ENCODE measurements around the gene ACLY.
"Not testable (repeated sequence)": the region's sequence is repeated elsewhere in the genome, so short reads cannot be mapped to it uniquely, and the experiment has no call there.

Gene ACLY

DNA sequence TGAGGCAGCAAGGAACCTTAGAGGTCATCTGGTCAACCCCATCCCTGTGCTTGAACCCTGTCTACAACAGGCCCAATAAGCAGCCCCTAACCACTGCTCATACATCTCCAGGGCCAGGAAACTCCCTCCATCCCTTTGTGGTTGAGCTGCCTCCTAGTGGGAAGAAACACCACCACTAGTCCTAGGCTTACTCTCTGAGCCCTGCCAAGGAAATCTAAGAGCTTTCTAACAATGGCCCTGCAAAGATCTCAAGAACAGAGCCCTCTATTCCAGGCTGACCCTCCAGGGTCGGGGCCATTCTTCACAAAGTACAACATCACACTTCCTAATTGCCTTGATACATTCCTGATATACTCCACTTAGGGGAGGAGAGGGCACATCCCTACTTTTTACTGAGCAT, 5.8 kb downstream of the ACLY start:
- no peak for DNase-seq (ENCODE audit: low read depth in 2 of 2)

DNA sequence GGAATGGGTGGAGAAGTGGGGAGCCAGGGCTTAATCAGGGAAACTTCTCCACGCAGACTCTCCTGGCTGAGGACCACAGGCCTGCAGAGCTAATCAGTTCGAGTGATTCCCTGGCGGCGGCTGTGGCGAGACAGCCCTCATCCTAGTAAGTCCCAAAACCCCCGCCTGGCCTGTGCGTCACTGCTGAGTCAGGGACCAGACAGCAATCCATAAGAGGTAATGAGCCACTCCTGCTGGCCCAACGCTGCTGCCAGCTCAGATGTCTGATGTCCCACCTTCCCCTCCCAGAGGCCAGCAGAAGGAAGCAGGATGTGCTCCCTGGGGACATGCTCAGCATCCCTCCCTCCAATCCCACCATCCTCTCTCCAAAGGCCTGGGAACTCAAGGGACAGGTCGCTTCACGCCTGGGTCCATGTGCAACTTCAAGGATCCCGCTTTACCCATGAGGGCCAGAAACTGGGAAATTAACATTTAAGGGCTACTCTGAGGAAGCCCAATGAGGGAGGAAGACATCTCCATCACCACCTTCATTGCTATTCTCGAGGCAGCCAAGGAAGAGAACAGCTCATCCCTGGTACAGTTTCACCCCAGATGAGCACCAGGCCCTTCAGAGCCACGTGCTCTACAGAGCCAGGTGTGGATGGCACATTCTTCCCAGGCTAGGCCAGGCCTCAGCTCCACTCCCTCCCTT, 7.9 kb downstream of the ACLY start:
- DNase-seq (ENCODE audit: low read depth in 2 of 2), result no peak

DNA sequence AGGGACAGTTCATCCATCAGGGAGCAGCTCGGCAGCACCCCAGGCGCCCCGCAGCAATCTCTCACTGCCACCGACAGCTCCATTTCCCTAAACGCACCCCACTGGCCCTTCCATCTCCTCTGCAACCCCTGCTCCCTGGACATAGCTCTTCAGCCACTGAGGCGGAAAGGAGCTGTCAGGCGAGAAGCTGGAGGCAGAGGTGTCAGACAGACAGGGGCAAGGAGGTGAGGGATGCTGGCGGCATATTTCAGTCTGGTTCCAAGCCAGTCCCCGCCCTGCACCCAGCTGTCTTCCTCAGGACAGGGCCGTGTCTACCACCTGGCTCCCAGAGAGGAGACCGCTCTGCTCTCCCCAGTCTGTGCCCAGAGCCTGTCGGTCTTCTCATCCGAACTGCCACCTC, 9.7 kb downstream of the ACLY start:
- no peak for DNase-seq (ENCODE audit: low read depth in 2 of 2)

DNA sequence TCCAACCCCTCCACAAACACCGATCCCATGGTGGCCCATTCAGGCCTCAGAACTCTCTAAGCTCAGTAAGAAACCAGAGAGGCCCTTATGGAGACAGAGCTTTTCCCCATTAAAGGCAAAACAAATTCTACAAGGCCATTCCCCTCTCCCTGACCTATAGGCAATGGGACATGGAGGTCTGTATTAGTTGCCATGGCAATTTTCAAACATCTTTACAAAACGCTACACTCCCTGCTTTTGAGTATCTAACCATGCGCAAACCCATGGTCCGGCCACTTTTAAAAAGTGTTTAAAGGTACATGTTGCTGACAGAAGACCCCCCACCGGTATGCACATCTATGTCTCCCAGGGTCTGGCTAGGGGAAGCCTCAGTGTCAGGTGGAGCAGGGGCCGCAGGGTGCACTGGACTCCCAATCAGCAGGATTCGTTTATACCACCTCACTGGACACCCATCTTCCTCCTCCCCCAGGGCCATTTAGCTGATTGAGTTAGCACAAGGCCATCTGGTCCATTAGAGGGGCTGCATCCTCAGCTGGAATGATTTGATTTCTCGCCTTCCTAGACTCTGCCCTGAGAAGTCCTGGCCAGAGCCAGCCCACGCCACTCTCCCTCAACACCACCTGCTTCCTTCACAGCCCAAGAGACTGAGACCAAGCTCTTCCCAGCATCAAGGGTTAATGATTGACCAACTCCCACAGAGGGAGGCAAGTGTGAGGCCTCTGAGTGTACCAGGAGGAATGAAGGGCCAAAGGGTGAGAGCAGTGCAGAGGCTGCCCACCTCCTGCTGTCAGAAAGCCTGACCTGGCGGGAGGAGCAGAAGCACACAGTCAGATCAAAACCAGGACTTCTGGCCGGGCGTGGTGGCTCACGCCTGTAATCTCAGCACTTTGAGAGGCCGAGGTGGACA, 10.9 kb downstream of the ACLY start:
- no peak for DNase-seq (ENCODE audit: low read depth in 2 of 2)

DNA sequence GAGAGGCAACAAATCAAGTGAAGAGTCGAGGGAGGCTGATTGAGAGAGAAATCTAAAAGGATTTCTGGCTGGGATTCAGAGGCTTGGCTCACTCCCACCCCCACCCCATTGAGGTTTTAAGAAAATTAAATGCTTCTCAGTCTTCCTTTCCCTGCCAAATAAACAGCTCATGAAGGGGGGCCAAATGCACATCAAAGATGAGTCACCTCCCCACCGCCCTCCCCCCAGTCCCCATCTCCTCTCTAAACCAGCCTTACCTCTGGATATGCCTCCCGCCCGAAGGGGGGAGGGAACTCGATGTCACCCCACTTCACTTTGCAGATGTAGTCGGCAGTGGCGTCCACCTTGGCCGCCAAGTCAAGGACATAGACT, 11.6 kb downstream of the ACLY start:
- no peak for DNase-seq (ENCODE audit: low read depth in 2 of 2)

DNA sequence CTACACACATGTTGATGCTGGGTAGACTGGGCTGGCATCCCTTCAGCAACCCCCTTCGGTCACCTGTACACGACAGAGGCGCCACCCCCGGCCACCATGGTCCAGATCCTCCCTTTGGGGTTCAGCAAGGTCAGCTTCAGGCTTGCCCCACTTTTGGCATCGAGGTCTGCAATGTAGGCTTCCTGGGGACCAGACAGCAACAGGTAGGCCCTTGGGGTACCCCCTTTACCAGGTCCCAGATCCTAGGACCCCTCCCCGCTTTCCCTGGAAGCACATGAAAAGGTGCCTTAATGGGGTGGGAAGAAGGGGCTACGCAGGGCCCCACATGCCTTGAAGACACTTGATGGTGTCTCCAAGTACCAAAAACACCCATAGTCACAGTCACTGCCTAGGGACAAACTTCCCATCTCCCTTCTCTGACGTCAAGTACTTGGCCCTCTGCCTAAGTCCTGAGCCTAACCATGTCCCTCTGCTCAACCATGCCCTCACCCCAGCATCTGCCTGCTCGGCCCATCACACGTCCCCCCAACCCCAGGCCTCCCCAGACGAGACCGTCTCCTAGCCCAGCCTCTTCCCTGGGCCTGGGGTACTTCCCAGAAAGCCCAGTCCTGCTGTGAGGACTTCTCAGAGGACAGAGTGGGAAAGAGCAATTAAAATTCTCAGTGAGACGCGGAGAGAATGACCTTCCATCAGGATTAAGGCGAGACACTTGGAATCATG, 12.1 kb downstream of the ACLY start:
- DNase-seq (ENCODE audit: low read depth in 2 of 2), result no peak

DNA sequence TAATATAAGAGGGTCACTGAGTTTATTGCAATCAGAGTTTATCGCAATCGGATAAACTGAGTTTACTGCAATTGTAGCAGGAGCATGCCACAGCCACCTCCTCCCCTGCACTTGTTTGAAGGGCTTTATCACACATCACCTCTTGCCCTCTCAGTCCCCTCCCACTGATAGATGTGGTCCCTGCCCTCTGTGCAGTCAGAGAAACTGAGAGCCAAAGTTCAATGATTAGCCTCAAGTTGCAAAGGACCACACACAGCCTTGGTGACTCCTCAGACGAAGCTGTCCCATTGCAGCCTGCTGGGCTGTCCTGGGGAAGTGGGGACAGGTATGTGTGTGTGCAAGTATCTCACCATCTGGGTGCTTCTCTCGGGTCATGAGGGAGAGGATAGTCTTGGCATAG, 13.6 kb downstream of the ACLY start:
- DNase-seq (ENCODE audit: low read depth in 2 of 2), result no peak

DNA sequence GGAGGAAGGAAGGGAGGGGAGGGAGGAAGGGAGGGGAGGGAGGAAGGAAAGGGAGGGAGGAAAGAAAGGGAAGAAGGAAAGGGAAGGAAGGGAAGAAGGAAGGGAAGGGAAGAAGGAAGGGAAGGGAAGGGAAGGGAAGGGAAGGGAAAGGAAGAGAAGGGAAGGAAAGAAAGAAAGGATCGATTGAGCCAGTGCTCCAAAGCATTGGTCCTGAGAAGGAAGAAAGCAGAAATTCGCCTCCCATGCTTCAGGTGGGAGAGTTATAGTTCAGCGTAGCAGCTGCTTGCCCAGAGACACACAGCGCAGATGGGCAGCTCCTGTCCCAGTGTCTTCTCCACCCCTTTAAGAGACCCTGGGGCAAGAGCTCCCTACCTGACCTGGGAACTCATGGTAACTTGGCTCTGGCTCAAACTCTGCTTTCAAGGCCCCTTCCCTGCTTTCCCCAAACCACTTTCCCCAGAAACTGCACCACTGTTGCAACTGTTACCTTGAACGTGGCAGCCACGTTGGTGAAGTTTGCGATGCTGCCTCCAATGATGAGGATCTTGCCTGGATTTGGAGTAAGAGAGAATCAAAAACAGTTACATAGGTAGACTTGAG, 14.4 kb downstream of the ACLY start:
- DNase-seq (ENCODE audit: low read depth in 2 of 2), result no peak

DNA sequence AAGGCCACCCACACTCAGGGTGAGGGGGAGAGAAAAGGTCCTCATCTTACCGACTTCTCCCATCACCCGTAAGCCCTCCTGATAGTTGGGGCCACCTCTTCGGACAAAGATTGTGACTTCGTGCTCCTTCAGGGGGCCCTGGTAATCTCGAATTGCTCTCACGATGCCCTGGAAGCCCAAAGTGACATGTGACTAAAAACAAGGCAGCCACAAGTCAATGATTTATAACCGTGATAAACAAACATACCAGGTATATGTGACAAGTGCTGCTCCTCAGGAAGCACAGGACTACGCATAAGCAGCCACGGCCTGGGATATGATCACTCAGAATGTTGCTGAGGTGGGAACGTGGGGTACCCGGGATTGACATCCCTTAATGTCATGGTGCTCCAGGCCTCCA, 17.1 kb downstream of the ACLY start:
- no peak for DNase-seq (ENCODE audit: low read depth in 2 of 2)

DNA sequence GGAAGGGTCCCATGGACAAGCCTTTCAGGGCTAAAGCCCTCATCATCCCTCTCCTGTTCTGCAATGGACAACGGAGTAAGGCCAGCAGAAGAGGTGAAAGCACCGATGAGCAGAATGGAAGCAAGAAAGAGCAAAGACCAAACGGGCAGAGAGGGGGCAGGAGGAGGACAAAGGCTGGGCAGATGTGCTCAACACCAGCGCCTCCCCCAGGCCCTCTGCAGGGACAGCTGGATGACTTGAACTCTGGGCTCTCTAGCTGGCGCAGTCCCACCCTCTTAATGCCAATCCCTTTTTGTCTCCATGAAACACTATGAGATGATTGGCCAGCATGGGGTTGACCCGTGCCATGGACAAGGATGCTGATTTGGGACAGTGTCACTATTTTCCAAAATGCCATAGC, 22.0 kb downstream of the ACLY start:
- DNase-seq (ENCODE audit: low read depth in 2 of 2), result no peak

DNA sequence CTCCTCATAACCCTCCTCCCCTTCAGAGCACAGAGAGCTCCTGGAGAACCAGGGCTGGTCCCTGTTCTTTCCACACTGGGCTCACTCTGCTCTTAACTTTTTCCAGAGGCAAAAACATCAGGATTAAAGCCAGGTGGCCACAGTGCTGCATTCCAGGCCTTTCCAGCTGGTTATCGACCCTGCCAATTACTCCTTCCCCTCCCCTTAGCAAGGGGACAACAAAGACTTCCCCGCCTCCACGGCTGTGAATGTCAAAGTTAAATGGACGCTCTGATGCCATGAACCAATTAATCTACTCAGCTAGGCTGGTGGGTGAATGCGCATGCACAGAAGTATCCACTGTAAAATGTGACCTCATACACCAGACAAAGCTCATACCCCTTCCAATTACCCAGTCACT, 23.1 kb downstream of the ACLY start:
- no peak for DNase-seq (ENCODE audit: low read depth in 2 of 2)

DNA sequence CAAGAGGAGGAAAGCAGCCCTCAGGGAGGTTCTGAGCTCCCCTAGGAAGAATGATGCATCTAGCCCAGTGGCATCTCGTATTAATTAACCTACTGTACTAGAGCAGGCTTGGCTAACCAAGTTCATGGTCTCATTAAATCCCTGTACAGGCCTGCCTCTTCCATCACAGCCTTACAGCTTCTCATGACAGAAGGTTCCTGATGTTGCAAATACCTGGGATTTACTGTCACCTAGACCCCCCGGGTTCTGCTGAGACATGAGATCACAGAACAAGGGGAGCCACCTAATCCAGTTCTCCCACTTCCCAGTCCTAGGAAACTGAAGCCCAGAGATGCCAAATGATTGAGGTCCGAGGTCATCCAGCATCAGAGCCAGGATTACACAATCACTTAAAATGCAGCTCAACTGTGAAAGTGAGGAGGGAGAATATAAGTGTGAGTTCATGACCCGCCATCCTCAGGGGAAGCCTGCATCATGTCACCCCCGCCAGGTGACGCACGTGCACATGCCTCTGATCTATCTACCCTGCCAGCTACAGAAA, 23.9 kb downstream of the ACLY start:
- no peak for DNase-seq (ENCODE audit: low read depth in 2 of 2)

DNA sequence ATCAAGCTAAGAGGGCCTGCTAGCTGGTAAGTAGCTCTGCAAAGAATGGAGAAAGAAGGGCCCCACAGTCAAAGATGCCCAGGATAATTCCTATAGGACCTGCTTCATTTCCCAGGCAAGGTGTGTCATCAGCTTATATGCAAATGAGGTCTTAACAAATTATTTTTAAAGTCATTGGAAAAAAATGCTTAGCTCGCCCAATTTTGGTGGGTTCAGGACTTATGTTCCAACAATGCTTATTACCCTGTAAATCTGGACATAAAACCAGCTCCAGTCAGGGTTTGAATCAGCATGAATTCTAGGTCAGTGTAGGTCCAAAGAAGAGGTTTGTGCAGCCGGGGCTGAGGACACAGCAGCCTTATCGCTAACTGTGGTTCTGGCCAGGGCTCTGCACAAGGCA, 25.4 kb downstream of the ACLY start:
- DNase-seq (ENCODE audit: low read depth in 2 of 2), result no peak

DNA sequence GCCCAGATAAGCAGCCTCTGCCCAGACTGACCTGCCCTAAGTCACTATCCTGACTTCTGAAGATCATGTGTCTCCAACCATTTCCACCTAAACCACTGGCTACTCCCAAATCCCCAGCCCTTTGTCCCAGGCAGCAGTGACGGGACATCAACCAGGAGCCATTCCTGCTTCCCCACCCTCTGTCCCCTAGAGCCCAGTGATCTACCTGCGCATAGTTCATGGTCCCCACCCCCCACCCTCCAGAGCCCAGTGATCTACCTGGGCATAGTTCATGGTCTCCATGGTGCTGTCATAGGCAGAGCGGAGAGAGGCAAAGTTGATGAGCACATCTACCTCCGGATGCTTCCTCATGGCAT, 26.8 kb downstream of the ACLY start:
- no peak for DNase-seq (ENCODE audit: low read depth in 2 of 2)

DNA sequence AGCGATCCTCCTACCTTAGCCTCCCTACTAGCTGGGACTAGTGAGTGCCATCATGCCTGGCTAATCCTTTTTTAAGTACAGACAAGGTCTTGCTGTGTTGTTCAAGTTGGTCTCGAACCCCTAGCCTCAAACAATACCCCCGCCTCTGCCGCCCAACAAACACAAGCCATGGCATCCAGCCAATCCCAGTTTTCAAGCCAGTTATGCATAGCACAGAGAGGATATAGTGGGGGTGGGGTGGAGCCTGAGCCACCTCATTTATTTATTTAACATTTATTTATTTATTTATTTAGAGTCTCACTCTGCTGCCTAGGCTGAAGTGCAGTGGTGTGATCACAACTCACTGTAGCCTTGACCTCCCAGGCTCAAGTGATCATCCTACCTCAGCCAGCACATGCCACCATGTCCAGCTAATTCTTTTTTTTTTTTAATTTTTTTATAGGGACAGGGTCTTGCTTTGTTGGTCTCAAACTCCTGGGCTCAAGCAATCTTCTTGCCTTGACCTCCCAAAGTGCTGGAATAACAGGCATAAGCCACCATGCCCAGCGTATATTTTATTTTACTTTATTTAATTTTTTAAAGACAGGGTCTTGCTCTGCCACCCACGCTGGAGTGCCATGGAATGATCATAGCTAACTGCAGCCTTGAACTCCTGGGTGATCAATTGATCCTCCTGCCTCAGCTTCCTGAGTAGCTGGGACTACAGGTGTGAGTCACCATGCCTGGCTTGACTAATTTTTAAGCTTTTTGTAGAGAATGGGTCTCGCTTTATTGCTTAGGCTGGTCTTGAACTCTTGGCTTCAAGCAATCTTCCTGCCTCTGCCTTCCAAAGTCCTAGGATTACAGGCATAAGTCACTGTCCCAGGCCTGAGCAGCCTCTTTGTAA, 27.4 kb downstream of the ACLY start:
- no peak for DNase-seq (ENCODE audit: low read depth in 2 of 2)

DNA sequence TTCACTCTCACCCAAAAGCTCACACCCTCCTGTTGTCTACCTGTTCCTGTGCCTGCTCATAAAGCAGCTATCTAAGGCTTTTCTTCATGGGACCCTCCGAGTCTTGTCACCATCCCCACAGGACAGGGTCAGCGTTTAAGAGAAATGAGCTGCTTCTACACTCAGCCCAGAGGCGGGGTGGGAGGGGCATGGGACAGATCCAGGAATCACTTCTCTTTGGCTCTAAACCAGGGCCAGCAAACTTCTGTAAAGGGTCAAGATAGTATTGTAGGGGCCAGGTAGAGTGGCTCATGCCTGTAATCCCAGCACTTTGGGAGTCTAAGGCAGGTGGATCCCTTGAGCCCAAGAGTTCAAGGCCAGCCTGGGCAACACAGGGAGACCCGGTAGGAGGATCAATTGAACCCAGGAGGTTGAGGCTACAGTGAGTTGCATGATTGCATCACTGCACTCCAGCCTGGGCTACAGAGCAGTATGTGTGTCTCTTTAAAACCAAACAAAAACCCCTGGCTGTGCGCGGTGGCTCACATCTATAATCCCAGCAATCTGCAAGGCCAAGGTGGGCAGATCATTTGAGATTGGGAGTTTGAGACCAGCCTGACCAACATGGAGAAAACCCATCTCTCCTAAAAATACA, 30.3 kb downstream of the ACLY start:
- no peak for DNase-seq (ENCODE audit: low read depth in 2 of 2)

DNA sequence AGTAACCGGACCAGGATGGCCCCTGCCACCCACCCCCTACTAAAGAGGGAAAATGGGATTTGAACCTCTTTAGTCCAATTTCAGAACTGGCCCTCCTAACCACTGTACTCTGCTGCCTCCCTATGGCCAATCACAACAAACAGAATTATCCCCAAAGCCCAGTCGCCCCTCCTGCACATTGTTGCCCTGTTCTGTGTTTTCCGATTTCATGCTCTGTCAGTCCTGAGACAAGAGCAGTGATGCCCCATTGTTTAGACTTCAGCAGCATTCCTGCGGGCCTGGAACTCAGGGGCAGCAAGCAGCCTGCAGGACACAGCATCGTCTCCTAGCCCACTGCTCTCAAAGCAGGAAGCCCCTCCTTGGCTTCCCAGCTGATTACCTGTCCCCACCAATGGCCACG, 33.0 kb downstream of the ACLY start:
- no peak for DNase-seq (ENCODE audit: low read depth in 2 of 2)

DNA sequence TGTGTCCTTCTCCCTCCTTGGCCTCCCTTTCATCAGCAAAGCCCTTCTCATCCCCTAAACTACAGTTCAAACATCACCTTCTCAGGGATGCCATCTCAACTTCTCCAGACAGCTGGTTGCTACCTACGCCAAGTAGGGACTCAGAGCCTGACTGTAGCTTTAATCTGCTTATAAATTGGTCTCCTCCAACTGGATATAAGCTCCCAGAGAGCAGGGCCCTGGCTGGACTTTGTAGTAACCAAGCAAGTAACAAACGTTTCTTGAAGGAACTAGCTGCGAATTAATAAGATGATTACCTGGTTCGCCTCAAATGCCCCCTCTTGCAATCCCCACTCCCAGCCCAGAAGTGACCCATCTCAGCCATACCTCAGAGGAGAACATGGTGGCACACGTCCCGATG, 36.0 kb downstream of the ACLY start:
- no peak for DNase-seq (ENCODE audit: low read depth in 2 of 2)

DNA sequence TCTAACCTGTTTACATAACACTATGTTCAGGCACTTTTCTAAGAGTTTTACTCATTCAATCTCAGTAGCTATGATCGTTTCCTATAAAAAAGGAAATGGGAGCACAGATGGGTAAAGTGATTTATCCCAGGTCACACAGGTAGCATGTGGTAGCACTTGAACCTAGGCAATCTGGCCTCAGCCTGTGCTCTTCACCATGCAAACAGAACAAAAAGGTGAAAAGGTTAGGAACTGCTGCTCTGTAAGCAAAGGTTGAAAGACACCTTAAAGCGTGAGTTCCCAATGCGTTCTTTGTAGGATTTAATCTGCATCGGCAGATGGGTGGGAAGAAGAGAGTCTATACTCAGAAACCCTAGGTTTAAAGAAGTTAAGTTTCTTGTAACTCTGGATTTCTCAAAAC, 38.6 kb downstream of the ACLY start:
- DNase-seq (ENCODE audit: low read depth in 2 of 2), result no peak

DNA sequence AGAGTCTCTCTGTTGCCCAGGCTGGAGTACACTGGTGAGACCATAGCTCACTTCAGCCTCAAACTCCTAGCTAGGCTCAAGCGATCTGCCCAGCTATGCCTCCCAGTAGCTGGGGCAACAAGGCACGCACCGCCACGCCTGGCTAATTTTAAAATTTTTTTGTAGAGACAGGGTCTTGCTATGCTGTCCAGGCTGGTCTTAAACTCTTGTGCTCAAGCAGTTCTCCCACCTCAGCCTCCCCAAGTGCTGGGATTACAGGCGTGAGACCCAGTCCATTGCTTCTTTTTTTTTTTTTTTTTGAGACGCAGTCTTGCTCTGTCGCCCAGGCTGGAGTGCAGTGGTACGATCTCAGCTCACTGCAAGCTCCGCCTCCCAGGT, 44.5 kb downstream of the ACLY start:
- DNase-seq (ENCODE audit: low read depth in 2 of 2), result not testable (repeated sequence)

All from stimulated activated CD8-positive, alpha-beta memory T cell treated with anti-CD3 and anti-CD28 coated beads, Interleukin-15, amount 100 ng/mL, for 48 hours (primary cell).